Smooth muscle cell (in vitro differentiated cells): ENCODE measurements around the gene UCP3. TPM values are rescaled to one million over a fixed set of nuclear protein-coding genes. Genes with fewer than 3 reads are reported as not detected.

Source experiments
- DNase-seq: peaks from one replicate; lab custom pipeline; 2025; ENCODE audit not compliant: unreplicated experiment; lab: John Stamatoyannopoulos, UW
- H2AFZ ChIP-seq: fragments of 200-600 bp; sonication (generic); 2 replicates; pipeline ENCODE4 v1.6.0; 2016; ENCODE audit warnings: antibody characterized with exemption, low read depth, mild to moderate bottlenecking
- H3F3A ChIP-seq: fragments of 200-600 bp; sonication (generic); 2 replicates; pipeline ENCODE4 v1.6.0; 2017; ENCODE audit warnings: antibody characterized with exemption, low read depth
- H3K27ac ChIP-seq: fragments of 200-600 bp; sonication (generic); 2 replicates; pipeline ENCODE4 v1.5.1; 2016; ENCODE audit warnings: low read depth, mild to moderate bottlenecking
- H3K27me3 ChIP-seq: fragments of 200-600 bp; sonication (generic); 2 replicates; pipeline ENCODE4 v1.6.1; 2016; ENCODE audit warnings: low read depth, mild to moderate bottlenecking
- H3K36me3 ChIP-seq: fragments of 200-600 bp; sonication (generic); 2 replicates; pipeline ENCODE4 v1.5.1; 2016; ENCODE audit warnings: low read depth
- H3K4me1 ChIP-seq: fragments of 200-600 bp; sonication (generic); 2 replicates; pipeline ENCODE4 v1.5.1; 2016; ENCODE audit warnings: low read depth
- H3K4me2 ChIP-seq: fragments of 200-600 bp; sonication (generic); 2 replicates; pipeline ENCODE4 v1.6.0; 2016; ENCODE audit warnings: mild to moderate bottlenecking
- H3K4me3 ChIP-seq: fragments of 200-600 bp; sonication (generic); 2 replicates; pipeline ENCODE4 v1.5.1; 2016; ENCODE audit warnings: mild to moderate bottlenecking
- H3K79me2 ChIP-seq: fragments of 200-600 bp; sonication (generic); 2 replicates; pipeline ENCODE4 v1.6.0; 2016; ENCODE audit warnings: low read depth, mild to moderate bottlenecking
- H3K9ac ChIP-seq: fragments of 200-600 bp; sonication (generic); 2 replicates; pipeline ENCODE4 v1.6.0; 2016; ENCODE audit warnings: low read depth
- H3K9me3 ChIP-seq: fragments of 200-600 bp; sonication (generic); replicated peaks from 2 replicates; pipeline ENCODE4 v1.5.1; 2016; ENCODE audit warnings: low read depth
- H4K20me1 ChIP-seq: fragments of 200-600 bp; sonication (generic); 2 replicates; pipeline ENCODE4 v1.6.0; 2016; ENCODE audit warnings: low read depth
- CTCF ChIP-seq: fragments of 200-600 bp; sonication (generic); IDR thresholded peaks from 2 replicates; pipeline ENCODE4 v1.5.1; 2017; ENCODE audit warnings: borderline replicate concordance, mild to moderate bottlenecking, antibody characterized with exemption; ENCODE audit not compliant: insufficient read depth, poor library complexity, severe bottlenecking
- WGBS: methylation state at CpG from one replicate; pipeline ENCODE4 v1.1.7; 2016; ENCODE audit warnings: low lambda C conversion rate; 5-methylcytosine and 5-hydroxymethylcytosine counted together
- polyA plus RNA-seq: library from polyadenylated mRNA; unstranded; fragments of >200 nt; fragmentation: Nextera tagmentation; extraction: Ambion mirVana; gene quantifications from 2 replicates; pipeline ENCODE4 v1.2.1, GENCODE V29; 2016
- total RNA-seq: library from RNA; depleted of rRNA; stranded (reverse); fragments of >200 nt; gene quantifications from 2 replicates; pipeline ENCODE4 v1.2.3, GENCODE V29; 2014

UCP3 gene
- total and polyA plus RNA-seq, 2 experiments from 2014 or later: 0.85 to 0.88 TPM

- Histone ChIP-seq H3K79me2 (no peaks in the 10 kb centered on the region), H4K20me1 (no peaks in the 10 kb centered on the region), H3K36me3 (no peaks in the 10 kb centered on the region), H3K27ac (no peak overlapping the region), H3K4me1 (no peaks in the 10 kb centered on the region), H3K4me2 (no peak overlapping the region), H3K4me3 (no peak overlapping the region), H3K9ac (no peak overlapping the region), H2AFZ (no peak overlapping the region), H3F3A (no peaks in the 10 kb centered on the region), H3K27me3 (no peaks in the 10 kb centered on the region), H3K9me3 (no peaks in the 10 kb centered on the region)
- no peak for TF ChIP-seq CTCF
- DNase-seq: no peak
- 63% methylated on average over 5 of the region's 5 CpGs for WGBS
Measured at GRCh38 chr11:74009675-74010305, 905 bp upstream of the UCP3 start.

GRCh38 chr11:74009230-74009547 is 304 bp upstream of the UCP3 start:
- Histone ChIP-seq H3K9me3 (no peaks in the 10 kb centered on the region), H3K4me1 (no peaks in the 10 kb centered on the region), H3K27ac (no peak overlapping the region), H3K27me3 (no peaks in the 10 kb centered on the region), H4K20me1 (no peaks in the 10 kb centered on the region), H3F3A (no peaks in the 10 kb centered on the region), H3K4me3 (no peak overlapping the region), H2AFZ (no peak overlapping the region), H3K9ac (no peak overlapping the region), H3K79me2 (no peaks in the 10 kb centered on the region), H3K4me2 (no peak overlapping the region), H3K36me3 (no peaks in the 10 kb centered on the region)
- no peak for TF ChIP-seq CTCF
- no peak for DNase-seq
- WGBS: 93% methylated on average over 3 of the region's 3 CpGs

DNA sequence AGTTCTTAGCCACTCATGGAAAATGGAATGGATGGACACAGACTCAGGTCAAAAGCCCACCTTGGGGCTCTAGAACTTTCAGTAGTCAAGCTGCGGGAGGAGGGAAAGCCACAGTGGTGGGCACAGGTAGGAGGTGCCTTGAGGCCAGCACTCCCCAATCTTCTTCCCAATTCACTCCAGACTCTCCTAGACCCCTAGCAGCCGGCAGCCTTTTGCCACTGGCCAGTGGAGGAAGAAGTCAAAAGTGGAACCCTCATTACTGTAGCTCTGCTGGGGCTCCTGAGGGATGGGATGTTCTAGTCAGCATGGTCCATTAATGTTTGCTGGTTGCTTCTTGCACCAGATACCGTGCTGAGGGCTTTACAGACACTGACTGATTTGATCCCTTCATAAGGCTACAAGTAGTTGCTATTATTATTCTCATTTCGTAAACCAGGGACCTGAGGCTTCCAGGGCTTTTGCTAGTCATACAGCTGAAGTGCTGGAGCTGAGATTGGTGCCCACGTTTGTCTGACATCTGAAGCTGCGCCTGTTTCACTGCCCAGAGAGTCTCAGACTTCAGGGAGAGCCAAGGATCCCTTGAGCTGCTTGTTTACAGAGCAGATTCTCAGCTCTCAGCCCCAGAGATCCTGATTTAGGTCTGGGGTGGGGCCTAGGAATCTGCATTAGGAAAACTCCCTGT is 1.1 kb downstream of the UCP3 start:
- Histone ChIP-seq H3K27ac (no peak overlapping the region), H3K4me1 (no peaks in the 10 kb centered on the region), H3K4me3 (no peak overlapping the region), H3K36me3 (no peaks in the 10 kb centered on the region), H2AFZ (no peak overlapping the region), H4K20me1 (no peaks in the 10 kb centered on the region), H3K79me2 (no peaks in the 10 kb centered on the region), H3K4me2 (peak overlapping the region; percentile 74), H3F3A (no peaks in the 10 kb centered on the region), H3K9me3 (no peaks in the 10 kb centered on the region), H3K9ac (no peak overlapping the region), H3K27me3 (no peaks in the 10 kb centered on the region)
- DNase-seq: no peak
- 55% methylated on average over 6 of the region's 6 CpGs for WGBS
- no peak for TF ChIP-seq CTCF

GRCh38 chr11:74006743-74007304 is 2.1 kb downstream of the UCP3 start:
- Histone ChIP-seq H3K27me3 (no peaks in the 10 kb centered on the region), H3K4me3 (no peak overlapping the region), H3K4me1 (no peaks in the 10 kb centered on the region), H2AFZ (no peak overlapping the region), H4K20me1 (no peaks in the 10 kb centered on the region), H3K27ac (no peak overlapping the region), H3K9me3 (no peaks in the 10 kb centered on the region), H3K36me3 (no peaks in the 10 kb centered on the region), H3K9ac (no peak overlapping the region), H3K4me2 (no peak overlapping the region), H3F3A (no peaks in the 10 kb centered on the region), H3K79me2 (no peaks in the 10 kb centered on the region)
- WGBS: 93% methylated on average over 7 of the region's 7 CpGs
- DNase-seq: no peak
- no peak for TF ChIP-seq CTCF
